ENCODE data around the gene CCDC92. TPM values are rescaled to one million over a fixed set of nuclear protein-coding genes. Genes with fewer than 3 reads are reported as not detected.

CCDC92 gene
- total RNA-seq, 1 donor from 2014 or later: 55.1 TPM

DNA sequence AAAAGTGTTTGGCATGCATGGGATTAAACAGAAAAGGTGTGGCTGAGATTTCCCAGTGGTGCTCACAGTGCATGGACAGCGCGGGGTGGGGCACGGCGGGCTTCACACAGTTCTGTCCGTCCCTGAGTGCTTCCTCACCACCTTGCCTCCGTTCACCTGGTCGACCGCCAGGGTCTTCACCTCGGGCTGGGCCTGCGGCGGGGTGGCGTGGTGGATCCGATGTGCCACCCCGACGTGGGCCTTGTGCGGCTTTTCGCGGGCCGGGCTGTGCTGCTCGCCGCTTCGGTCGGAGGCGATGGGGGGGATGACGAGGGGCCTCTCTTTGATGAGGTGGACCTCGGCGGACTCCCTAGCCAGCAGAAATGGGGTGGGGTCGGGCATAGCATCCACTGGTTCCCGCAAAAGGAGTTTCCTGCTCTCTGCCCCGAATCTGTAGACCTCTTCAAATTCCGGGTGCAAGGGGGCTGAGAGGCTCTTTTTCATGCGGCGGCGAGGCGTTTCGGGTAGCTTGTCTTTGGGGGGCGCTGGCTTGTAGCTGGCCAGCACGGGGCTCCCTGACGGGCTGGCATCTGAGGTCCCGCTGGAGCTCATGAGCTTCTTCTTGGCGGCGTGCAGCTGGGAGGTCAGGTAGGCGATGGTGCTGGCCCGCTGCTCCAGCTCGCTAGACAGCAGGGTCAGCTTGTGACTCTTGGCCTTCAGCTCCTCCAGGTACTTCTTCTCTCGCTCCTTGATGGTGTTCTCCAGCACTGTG is 35.5 kb downstream of the CCDC92 start:
- peaks cover 7% of the 10 kb centered on the region for H3K9me3 Mint-ChIP-seq
- no peak for TF ChIP-seq CTCF (IDR thresholded peaks at IDR 0.05; ENCODE audit: unreplicated experiment)
- DNase-seq (ENCODE audit: low spot score in 2 of 2, unreplicated experiment in 2 of 2): no peak
- no peak overlapping the region for H3K4me3 Mint-ChIP-seq
- peaks cover 14% of the 10 kb centered on the region for H3K4me1 Mint-ChIP-seq
- peaks cover 46% of the 10 kb centered on the region for H3K36me3 Mint-ChIP-seq
- H3K27me3 Mint-ChIP-seq (ENCODE audit: low read depth): no peaks in the 10 kb centered on the region
- H3K27ac Mint-ChIP-seq: no peak overlapping the region

GRCh38 chr12:123936471-123936870 is 36.2 kb downstream of the CCDC92 start:
- H3K27me3 Mint-ChIP-seq (ENCODE audit: low read depth): no peaks in the 10 kb centered on the region
- TF ChIP-seq CTCF (IDR thresholded peaks at IDR 0.05; ENCODE audit: unreplicated experiment): no peak
- no peak overlapping the region for H3K27ac Mint-ChIP-seq
- peaks cover 13% of the 10 kb centered on the region for H3K9me3 Mint-ChIP-seq
- no peak for DNase-seq (ENCODE audit: low spot score in 2 of 2, unreplicated experiment in 2 of 2)
- H3K4me3 Mint-ChIP-seq: no peak overlapping the region
- H3K4me1 Mint-ChIP-seq: peaks cover 14% of the 10 kb centered on the region
- peaks cover 46% of the 10 kb centered on the region for H3K36me3 Mint-ChIP-seq

DNA sequence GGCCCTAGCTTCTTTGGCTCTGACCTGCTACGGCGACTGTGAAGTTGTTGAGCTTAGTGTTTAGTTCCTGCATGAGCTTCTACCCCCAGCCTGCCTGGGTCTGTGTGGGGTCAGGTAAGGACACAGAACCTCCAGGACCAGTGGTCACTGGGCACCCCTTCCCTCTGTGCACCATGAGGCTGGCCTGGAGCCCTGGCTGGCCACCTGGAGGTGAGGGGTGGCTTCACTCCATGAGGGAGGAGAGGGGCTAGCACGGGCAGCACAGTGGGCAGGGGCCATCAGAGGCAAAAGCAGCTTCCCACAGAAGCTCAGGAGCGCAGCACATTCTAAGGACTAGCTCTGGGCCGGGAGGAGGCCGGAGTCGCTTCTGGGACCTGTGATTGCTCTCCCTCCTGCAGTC is 36.7 kb downstream of the CCDC92 start:
- no peak for DNase-seq (ENCODE audit: low spot score in 2 of 2, unreplicated experiment in 2 of 2)
- peaks cover 44% of the 10 kb centered on the region for H3K36me3 Mint-ChIP-seq
- no peak for TF ChIP-seq CTCF (IDR thresholded peaks at IDR 0.05; ENCODE audit: unreplicated experiment)
- H3K4me1 Mint-ChIP-seq: peaks cover 14% of the 10 kb centered on the region
- H3K9me3 Mint-ChIP-seq: peaks cover 13% of the 10 kb centered on the region
- no peak overlapping the region for H3K4me3 Mint-ChIP-seq
- no peak overlapping the region for H3K27ac Mint-ChIP-seq
- H3K27me3 Mint-ChIP-seq (ENCODE audit: low read depth): no peaks in the 10 kb centered on the region

GRCh38 chr12:123934829-123935228 is 37.8 kb downstream of the CCDC92 start:
- Mint-ChIP-seq H3K27ac (no peak overlapping the region), H3K27me3 (ENCODE audit: low read depth) (no peaks in the 10 kb centered on the region), H3K4me3 (no peak overlapping the region), H3K36me3 (peaks cover 40% of the 10 kb centered on the region), H3K4me1 (peaks cover 14% of the 10 kb centered on the region), H3K9me3 (peaks cover 13% of the 10 kb centered on the region)
- no peak for TF ChIP-seq CTCF (IDR thresholded peaks at IDR 0.05; ENCODE audit: unreplicated experiment)
- DNase-seq (ENCODE audit: low spot score in 2 of 2, unreplicated experiment in 2 of 2): no peak

GRCh38 chr12:123934016-123934620 is 38.5 kb downstream of the CCDC92 start:
- TF ChIP-seq CTCF (IDR thresholded peaks at IDR 0.05; ENCODE audit: unreplicated experiment): no peak
- Mint-ChIP-seq H3K36me3 (peaks cover 42% of the 10 kb centered on the region), H3K27ac (no peak overlapping the region), H3K27me3 (ENCODE audit: low read depth) (no peaks in the 10 kb centered on the region), H3K9me3 (peaks cover 15% of the 10 kb centered on the region), H3K4me1 (peaks cover 13% of the 10 kb centered on the region), H3K4me3 (no peak overlapping the region)
- DNase-seq (ENCODE audit: low spot score in 2 of 2, unreplicated experiment in 2 of 2): no peak
